Endothelial cell of umbilical vein (primary cell): ENCODE data around the gene TBRG1. TPM values are rescaled to one million over a fixed set of nuclear protein-coding genes. Genes with fewer than 3 reads are reported as not detected.

Experiments used
- BruUV-seq: library from RNA; stranded (reverse); fragments of 400-500 nt; replicated peaks from 2 replicates; lab custom pipeline; 2021; lab: Mats Ljungman, UMichigan
- CTCF ChIA-PET: fragments of 300-600, 350-600 bp; sonication (Branson Sonifier 250); formaldehyde crosslinking; loops from one replicate; lab custom pipeline; 2021; ENCODE audit warnings: antibody characterized with exemption, inconsistent platforms; lab: Charles Lee
- POLR2A ChIA-PET: fragments of 300-600, 350-600 bp; sonication (Branson Sonifier 250); formaldehyde crosslinking; loops from one replicate; lab custom pipeline; 2021; ENCODE audit warnings: antibody characterized with exemption, inconsistent platforms; lab: Charles Lee
- DNase-seq: peaks from one replicate; pipeline ENCODE4 v3.0.0-alpha.2; 2011; ENCODE audit warnings: low read depth, low spot score
- FAIRE-seq: peaks from 2 replicates; lab custom pipeline; 2011; peaks lifted over from hg19 to GRCh38; lab: Jason Lieb, UNC
- H2AFZ ChIP-seq: 2 replicates; pipeline ENCODE4 v1.6.0; 2012; ENCODE audit warnings: low read depth, low read length, control low read depth, inconsistent platforms
- H3K27ac ChIP-seq: 2 replicates; pipeline ENCODE4 v1.5.1; 2011; ENCODE audit warnings: low read depth, mild to moderate bottlenecking, control low read depth, low read length, moderate library complexity; ENCODE audit not compliant: insufficient read depth
- H3K27me3 ChIP-seq, 2 experiments: 2 replicates each; pipeline versions ENCODE4 v1.6.0 to v1.6.1; 2011; ENCODE audit warnings: low read length in 2 of 2, mixed read lengths in 1 of 2; ENCODE audit not compliant: control insufficient read depth in 2 of 2, insufficient read depth in 2 of 2
- H3K36me3 ChIP-seq, 2 experiments: 2 replicates in 1 of 2; 3 replicates in 1 of 2; pipeline ENCODE4 v1.5.1; 2011; ENCODE audit warnings: low read length in 2 of 2, mild to moderate bottlenecking in 1 of 2, moderate library complexity in 1 of 2; ENCODE audit not compliant: control insufficient read depth in 2 of 2, insufficient read depth in 2 of 2; ENCODE audit errors: extremely low read depth in 1 of 2
- H3K4me1 ChIP-seq: 3 replicates; pipeline ENCODE4 v1.5.1; 2011; ENCODE audit warnings: mild to moderate bottlenecking, low read length; ENCODE audit not compliant: control insufficient read depth, insufficient read depth; ENCODE audit errors: extremely low read depth
- H3K4me2 ChIP-seq: 2 replicates; pipeline ENCODE4 v1.6.1; 2011; ENCODE audit warnings: low read length, control low read depth, mixed read lengths; ENCODE audit not compliant: insufficient read depth
- H3K4me3 ChIP-seq, 3 experiments: fragments of 200-600 bp in 1 of 3; sonication (generic), shearing (Covaris generic) in 1 of 3; replicated peaks in 1 of 3; 2 replicates each; pipeline ENCODE4 v1.5.1; 2011 to 2016; ENCODE audit warnings: control low read depth in 3 of 3, low read length in 3 of 3, mild to moderate bottlenecking in 2 of 3, inconsistent platforms in 1 of 3, low read depth in 1 of 3, moderate library complexity in 1 of 3; ENCODE audit not compliant: insufficient read depth in 1 of 3
- H3K79me2 ChIP-seq: 2 replicates; pipeline ENCODE4 v1.6.0; 2012; ENCODE audit warnings: low read length, inconsistent platforms; ENCODE audit not compliant: control insufficient read depth, insufficient read depth
- H3K9ac ChIP-seq: replicated peaks from 2 replicates; pipeline ENCODE3; 2011; ENCODE audit warnings: low read length, control low read depth; ENCODE audit not compliant: insufficient read depth; ENCODE audit errors: extremely low read depth
- H3K9me1 ChIP-seq: replicated peaks from 3 replicates; pipeline ENCODE4 v1.6.0; 2011; ENCODE audit warnings: mild to moderate bottlenecking, low read length; ENCODE audit not compliant: control insufficient read depth, insufficient read depth; ENCODE audit errors: extremely low read depth
- H3K9me3 ChIP-seq: replicated peaks from 2 replicates; pipeline ENCODE4 v1.5.1; 2012; ENCODE audit warnings: low read length, inconsistent platforms; ENCODE audit not compliant: control insufficient read depth, insufficient read depth
- H4K20me1 ChIP-seq: replicated peaks from 2 replicates; pipeline ENCODE3; 2011; ENCODE audit warnings: mild to moderate bottlenecking, low read length; ENCODE audit not compliant: control insufficient read depth, insufficient read depth; ENCODE audit errors: extremely low read depth
- CTCF ChIP-seq, 2 donors: IDR thresholded peaks; 1 replicate in 1 of 2; 2 replicates in 1 of 2; pipeline ENCODE4 v1.5.1; 2011; ENCODE audit warnings: low read length in 2 of 2, mild to moderate bottlenecking in 2 of 2, moderate library complexity in 2 of 2, control low read depth in 1 of 2, inconsistent platforms in 1 of 2, low read depth in 1 of 2; ENCODE audit not compliant: insufficient read depth in 1 of 2; ENCODE audit errors: extremely low read depth in 1 of 2
- EZH2 ChIP-seq: IDR thresholded peaks from 2 replicates; pipeline ENCODE4 v1.6.1; 2012; ENCODE audit warnings: borderline replicate concordance, low read depth, mild to moderate bottlenecking, moderate library complexity, low read length, inconsistent platforms; ENCODE audit not compliant: severe bottlenecking
- FOS ChIP-seq: IDR thresholded peaks from 2 replicates; pipeline ENCODE4 v1.6.1; 2011; ENCODE audit warnings: mild to moderate bottlenecking, low read length, moderate library complexity, borderline replicate concordance; ENCODE audit not compliant: insufficient read depth
- GATA2 ChIP-seq: IDR thresholded peaks from 2 replicates; pipeline ENCODE4 v1.7.0; 2011; ENCODE audit warnings: low read depth, mild to moderate bottlenecking, moderate library complexity, mixed read lengths, low read length; ENCODE audit not compliant: insufficient read length, insufficient read depth
- JUN ChIP-seq: IDR thresholded peaks from 2 replicates; pipeline ENCODE4 v1.6.1; 2011; ENCODE audit warnings: borderline replicate concordance, low read depth; ENCODE audit not compliant: insufficient read length, insufficient read depth
- MAX ChIP-seq: IDR thresholded peaks from 2 replicates; pipeline ENCODE4 v1.6.1; 2011; ENCODE audit not compliant: insufficient read depth, insufficient read length
- MYC ChIP-seq: IDR thresholded peaks from one replicate; pipeline ENCODE4 v1.6.1; 2011; ENCODE audit warnings: mild to moderate bottlenecking, low read depth, low read length
- POLR2A ChIP-seq: IDR thresholded peaks from 2 replicates; pipeline ENCODE4 v1.6.1; 2012; ENCODE audit warnings: low read depth, mild to moderate bottlenecking, control low read depth, low read length
- POLR2AphosphoS5 ChIP-seq: IDR thresholded peaks from 2 replicates; pipeline ENCODE4 v1.6.1; 2012; ENCODE audit warnings: low read depth, mild to moderate bottlenecking, control low read depth, low read length, moderate library complexity; ENCODE audit not compliant: insufficient read depth
- dilution Hi-C: fragments of 300-500 bp; cut with MboI; formaldehyde crosslinking; loops from one replicate; pipeline ENCODE4 v1.15.0; 2019; ENCODE audit warnings: low sequenced_read_pairs; ENCODE audit not compliant: extremely low pct_ligation_motif_present
- intact Hi-C: fragments of 100-400 bp; cut with micrococcal nuclease; formaldehyde crosslinking; loops from one replicate; pipeline ENCODE4 v1.10.0; 2022
- polyA plus RNA-seq, 4 experiments: library from polyadenylated mRNA; depleted of rRNA in 3 of 4; stranded (reverse) in 3 of 4; unstranded in 1 of 4; fragments of >200 nt; gene quantifications; 2 replicates each; pipeline versions ENCODE4 v1.2.1 to v1.2.3, GENCODE V29; 2011 to 2012; ENCODE audit warnings: missing spikeins in 1 of 4
- total RNA-seq: library from RNA; stranded (reverse); gene quantifications from 2 replicates; pipeline ENCODE4 v1.2.3, GENCODE V29; 2021

The TBRG1 gene
- total and polyA plus RNA-seq, 2 donors (not counting 3 experiments of a cell fraction or from before 2014, with no cell fraction given), result 22.4 to 29.6 TPM

- intact Hi-C loops (no loop called here), dilution Hi-C loops (no loop called here)
- H3K4me3 ChIP-seq, result no peak overlapping the region
- no peak for TF ChIP-seq MAX
- no peak for TF ChIP-seq CTCF (IDR thresholded peaks at IDR 0.05; ENCODE audit: extremely low read depth in 1 of 2, insufficient read depth in 1 of 2, low read depth in 1 of 2, low read length in 2 of 2)
- TF ChIP-seq JUN, result no peak
- TF ChIP-seq POLR2AphosphoS5, result no peak
- TF ChIP-seq GATA2, result no peak
- TF ChIP-seq FOS, result no peak
- TF ChIP-seq MYC, result no peak
- TF ChIP-seq EZH2, result no peak
- no peak for TF ChIP-seq POLR2A
- H3K36me3 ChIP-seq, result no peaks in the 10 kb centered on the region
- peaks cover 0 to 14% of the 10 kb centered on the region in 2 experiments for H3K27me3 ChIP-seq
- H3K4me1 ChIP-seq, result no peaks in the 10 kb centered on the region
- ChIA-PET POLR2A (no interaction called here), CTCF (interaction anchor here (0.9 kb wide), 1 partner anchor 18 kb away, joined by 5 read pairs; no protein-coding TSS in a partner anchor)
- no peak overlapping the region for H3K4me2 ChIP-seq
- DNase-seq (no peak), FAIRE-seq (no peak)
- no peaks in the 10 kb centered on the region for H3K9me3 ChIP-seq
- no peak overlapping the region for H2AFZ ChIP-seq
- H4K20me1 ChIP-seq, result no peaks in the 10 kb centered on the region
- no peaks in the 10 kb centered on the region for H3K9me1 ChIP-seq
- BruUV-seq, result no TSS peak
- H3K79me2 ChIP-seq, result no peaks in the 10 kb centered on the region
- H3K27ac ChIP-seq, result no peak overlapping the region
- H3K9ac ChIP-seq, result no peak overlapping the region
These were observed 30.0 kb upstream of the TBRG1 start for GRCh38 chr11:124592627-124593026.
